GM12891 (cell line): ENCODE data around the gene APEH.

Experiments
- POLR2A ChIP-seq: IDR thresholded peaks from 2 replicates; pipeline ENCODE4 v1.6.1; 2011; ENCODE audit warnings: low read depth, low read length, control low read depth
- TAF1 ChIP-seq: IDR thresholded peaks from 2 replicates; pipeline ENCODE4 v1.6.1; 2011; ENCODE audit warnings: low read depth, low read length, control low read depth

DNA sequence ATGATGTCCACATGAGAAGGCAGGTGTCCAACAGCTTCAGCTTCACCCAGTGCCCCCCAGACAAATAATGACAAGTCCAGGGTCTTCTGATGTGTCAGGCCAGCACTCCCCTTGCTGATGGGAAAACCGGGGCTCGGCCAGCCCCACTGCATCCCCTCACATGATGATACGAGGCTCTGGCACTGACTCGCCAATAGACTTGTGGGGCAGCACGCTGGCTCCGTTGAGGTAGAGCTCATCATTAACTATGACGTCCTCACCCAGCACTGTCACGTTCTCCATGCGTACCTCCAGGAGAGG is 47.4 kb downstream of the APEH start:
- TF ChIP-seq POLR2A, result no peak
- TF ChIP-seq TAF1, result no peak
